ENCODE results near the gene CIRBP.
"Not testable (repeated sequence)": the region's sequence is repeated elsewhere in the genome, so short reads cannot be mapped to it uniquely, and the experiment has no call there.

The CIRBP gene

GRCh38 chr19:1313695-1314613 is 44.8 kb downstream of the CIRBP start:
- DNase-seq (ENCODE audit: low read depth) = no peak
- TF ChIP-seq CTCF (IDR thresholded peaks at IDR 0.05; ENCODE audit: control insufficient read depth, extremely low read depth, insufficient read depth) = no peak
- H3K4me3 ChIP-seq (ENCODE audit: low read depth, low read length) = no peak overlapping the region

GRCh38 chr19:1315470-1316166 is 46.5 kb downstream of the CIRBP start:
- TF ChIP-seq CTCF (IDR thresholded peaks at IDR 0.05; ENCODE audit: control insufficient read depth, extremely low read depth, insufficient read depth) = peak; percentile 84
- H3K4me3 ChIP-seq (ENCODE audit: low read depth, low read length) = no peak overlapping the region
- DNase-seq (ENCODE audit: low read depth) = no peak

- DNase-seq (ENCODE audit: low read depth) = no peak
- no peak for TF ChIP-seq CTCF (IDR thresholded peaks at IDR 0.05; ENCODE audit: control insufficient read depth, extremely low read depth, insufficient read depth)
- H3K4me3 ChIP-seq (ENCODE audit: low read depth, low read length) = no peak overlapping the region
These were observed 47.3 kb downstream of the CIRBP start for GRCh38 chr19:1316466-1316865.

- no peak for DNase-seq (ENCODE audit: low read depth)
- no peak overlapping the region for H3K4me3 ChIP-seq (ENCODE audit: low read depth, low read length)
- TF ChIP-seq CTCF (IDR thresholded peaks at IDR 0.05; ENCODE audit: control insufficient read depth, extremely low read depth, insufficient read depth) = no peak
These were observed 48.3 kb downstream of the CIRBP start for GRCh38 chr19:1317274-1318003.

- no peak for DNase-seq (ENCODE audit: low read depth)
- no peak for TF ChIP-seq CTCF (IDR thresholded peaks at IDR 0.05; ENCODE audit: control insufficient read depth, extremely low read depth, insufficient read depth)
- H3K4me3 ChIP-seq (ENCODE audit: low read depth, low read length) = no peak overlapping the region
These were observed 49.7 kb downstream of the CIRBP start for GRCh38 chr19:1318678-1319471.

GRCh38 chr19:1320282-1320650 is 51.1 kb downstream of the CIRBP start:
- not testable (repeated sequence) for H3K4me3 ChIP-seq (ENCODE audit: low read depth, low read length); DNase-seq (ENCODE audit: low read depth)
